Stimulated activated CD4-positive, alpha-beta T cell treated with anti-CD3 and anti-CD28 coated beads, Interleukin-1b, Interleukin-23, amount 100 ng/mL, for 1 hour (primary cell): ENCODE results near the gene SEMA4D.

Experiments used
- DNase-seq, 2 donors: peaks; one replicate each; pipeline ENCODE4 v3.0.0-alpha.2; 2020; ENCODE audit warnings: low read depth in 2 of 2

The SEMA4D gene

DNA sequence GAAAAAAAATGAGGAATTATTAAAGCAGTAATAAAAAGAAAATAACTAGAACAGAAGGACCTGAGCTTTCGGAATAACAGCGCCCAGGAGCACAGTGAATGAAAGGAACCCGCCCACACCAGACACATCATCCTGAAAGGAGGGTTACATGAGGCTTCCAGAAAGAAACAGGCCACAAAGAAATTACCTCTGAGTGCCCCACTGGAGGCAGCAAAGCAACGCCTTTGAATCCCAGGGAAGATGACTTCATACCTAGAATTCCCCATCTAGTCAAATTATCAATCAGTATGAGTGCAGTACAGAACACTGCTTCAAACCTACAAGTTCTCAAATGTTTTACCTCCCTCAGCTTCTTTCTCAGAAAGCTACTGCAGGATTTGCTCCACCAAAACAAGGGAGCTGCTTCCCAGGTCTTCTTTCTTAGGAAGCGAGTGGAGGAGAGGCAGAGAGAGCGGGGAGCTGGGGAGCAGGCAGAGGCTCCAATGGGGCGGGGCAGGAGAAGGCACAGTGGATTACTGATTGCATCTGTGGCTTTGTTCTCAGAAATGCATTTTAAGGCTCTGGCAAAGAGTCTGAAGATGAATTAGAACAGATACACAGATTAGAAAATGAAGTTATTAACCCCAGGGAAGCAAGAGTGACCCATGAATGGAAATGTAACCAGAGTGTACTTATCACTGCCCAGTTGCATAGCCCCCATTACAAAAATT is 87.1 kb downstream of the SEMA4D start:
- DNase-seq, result no peak

DNA sequence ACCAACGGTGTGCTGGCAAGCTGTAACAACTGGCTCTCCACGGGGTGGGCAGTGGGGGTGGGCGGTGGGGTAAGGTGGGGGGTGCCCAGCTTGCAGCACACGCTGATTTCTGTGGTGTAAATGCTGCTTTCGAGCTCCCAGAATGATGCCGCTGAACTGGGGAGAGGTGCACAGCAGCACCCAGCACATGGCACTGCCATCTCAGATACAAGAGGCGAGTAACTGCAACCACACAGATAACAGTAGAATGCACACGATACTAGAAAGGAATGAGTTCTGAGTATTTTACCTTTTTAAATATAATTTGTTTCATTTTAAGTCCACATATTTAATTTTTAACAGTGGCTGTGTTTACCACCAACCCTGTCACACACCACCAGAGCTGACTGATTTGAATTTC is 87.9 kb downstream of the SEMA4D start:
- DNase-seq, result no peak

DNA sequence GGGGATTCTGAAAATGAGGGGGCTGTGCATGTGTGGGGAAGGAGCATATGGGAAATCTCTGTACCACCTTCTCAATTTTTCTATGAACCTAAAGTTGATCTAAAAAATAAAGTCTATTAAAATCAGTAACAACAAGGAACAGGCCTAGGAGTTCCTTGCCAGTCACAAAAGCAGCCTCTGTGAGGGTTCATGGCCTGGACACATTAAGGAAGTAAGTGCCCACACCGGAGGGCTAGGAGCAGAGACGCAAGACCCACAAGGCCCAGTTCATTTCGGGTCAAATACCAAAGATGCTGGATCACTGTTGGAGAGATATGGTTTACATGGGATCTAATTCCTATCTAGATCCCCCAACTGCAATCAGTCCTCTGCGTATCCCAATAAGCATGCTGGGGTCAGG is 88.4 kb downstream of the SEMA4D start:
- DNase-seq, result no peak

DNA sequence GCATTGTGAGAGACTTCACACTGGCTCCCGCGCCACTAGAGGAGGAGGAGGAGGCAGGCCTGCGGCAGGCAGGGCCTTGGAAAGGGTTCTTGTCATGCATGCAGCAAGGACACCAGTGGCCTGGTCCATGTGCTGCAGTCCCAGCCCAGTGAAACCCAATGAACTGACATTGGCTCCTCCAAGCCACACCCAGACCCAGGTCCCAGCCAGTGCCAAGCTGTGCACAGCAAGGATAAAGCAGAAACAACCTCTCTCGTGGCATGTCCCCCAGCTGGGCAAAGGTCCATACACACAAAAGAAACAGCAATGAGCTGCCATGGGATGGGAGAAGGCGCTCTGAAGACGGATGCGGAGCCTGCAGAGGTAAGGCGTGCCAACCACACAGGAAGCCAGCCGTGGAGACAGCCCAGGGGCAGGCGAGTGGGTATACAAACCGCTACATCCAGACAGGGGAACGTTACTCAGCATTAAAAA is 89.2 kb downstream of the SEMA4D start:
- DNase-seq, result peak in 1 of 2 donors; percentile 50

DNA sequence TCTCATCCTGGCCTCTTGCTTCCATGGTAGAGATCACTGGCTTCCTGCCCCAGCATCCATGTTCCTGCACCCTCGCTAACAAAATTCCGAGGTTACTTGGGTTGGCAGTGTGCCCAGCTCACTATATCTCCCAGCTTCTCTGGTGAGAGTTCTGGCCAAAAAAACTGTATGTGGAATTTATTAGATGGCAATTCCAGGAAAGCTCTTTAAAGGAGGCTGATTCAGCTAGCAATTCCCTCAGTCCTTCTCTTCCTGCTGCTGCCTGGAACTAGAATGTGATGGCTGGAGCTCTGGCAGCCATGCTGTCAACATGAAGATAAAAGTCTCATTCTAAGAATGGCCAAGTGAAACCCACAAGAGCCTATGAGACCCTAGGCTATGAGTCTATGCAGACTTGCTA is 90.8 kb downstream of the SEMA4D start:
- no peak for DNase-seq

DNA sequence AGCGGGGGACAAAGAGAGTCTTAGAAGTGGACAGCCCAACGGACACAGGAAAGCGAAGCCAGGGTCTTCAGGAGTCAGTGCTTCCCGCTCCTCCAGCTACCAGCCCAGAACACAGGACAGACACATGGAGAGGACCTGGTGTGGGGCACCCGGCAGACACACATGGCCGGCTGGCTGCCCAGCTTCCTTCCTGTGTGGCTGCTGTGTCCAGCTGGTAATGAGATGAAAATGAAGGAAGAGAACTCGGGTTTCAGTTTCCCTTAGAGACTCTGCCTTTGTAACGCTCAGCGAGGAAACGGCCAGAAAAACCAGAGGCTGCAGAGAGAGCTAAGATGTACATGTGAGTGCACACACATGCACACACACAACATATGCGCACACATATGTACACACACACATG is 92.1 kb downstream of the SEMA4D start:
- DNase-seq, result no peak

DNA sequence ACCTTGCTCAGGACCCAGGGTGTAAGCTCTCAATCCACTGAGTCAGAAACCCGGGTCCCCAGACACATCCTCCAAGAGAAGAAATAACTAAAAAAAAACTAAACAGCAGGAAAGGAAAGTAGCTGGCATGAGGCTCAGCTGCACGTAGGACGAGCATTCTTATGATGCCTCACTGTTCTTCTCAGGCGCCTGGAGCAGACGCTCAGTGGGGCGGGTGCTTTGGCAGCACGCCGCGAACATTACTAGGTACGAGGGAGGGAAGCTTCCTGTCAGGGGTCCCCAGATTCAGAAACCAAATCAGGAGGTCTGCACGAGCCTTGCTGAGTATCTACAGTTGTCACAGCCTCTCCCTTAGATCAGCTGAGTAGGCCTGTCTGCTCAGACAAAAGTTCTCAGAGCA is 93.8 kb downstream of the SEMA4D start:
- DNase-seq, result no peak

DNA sequence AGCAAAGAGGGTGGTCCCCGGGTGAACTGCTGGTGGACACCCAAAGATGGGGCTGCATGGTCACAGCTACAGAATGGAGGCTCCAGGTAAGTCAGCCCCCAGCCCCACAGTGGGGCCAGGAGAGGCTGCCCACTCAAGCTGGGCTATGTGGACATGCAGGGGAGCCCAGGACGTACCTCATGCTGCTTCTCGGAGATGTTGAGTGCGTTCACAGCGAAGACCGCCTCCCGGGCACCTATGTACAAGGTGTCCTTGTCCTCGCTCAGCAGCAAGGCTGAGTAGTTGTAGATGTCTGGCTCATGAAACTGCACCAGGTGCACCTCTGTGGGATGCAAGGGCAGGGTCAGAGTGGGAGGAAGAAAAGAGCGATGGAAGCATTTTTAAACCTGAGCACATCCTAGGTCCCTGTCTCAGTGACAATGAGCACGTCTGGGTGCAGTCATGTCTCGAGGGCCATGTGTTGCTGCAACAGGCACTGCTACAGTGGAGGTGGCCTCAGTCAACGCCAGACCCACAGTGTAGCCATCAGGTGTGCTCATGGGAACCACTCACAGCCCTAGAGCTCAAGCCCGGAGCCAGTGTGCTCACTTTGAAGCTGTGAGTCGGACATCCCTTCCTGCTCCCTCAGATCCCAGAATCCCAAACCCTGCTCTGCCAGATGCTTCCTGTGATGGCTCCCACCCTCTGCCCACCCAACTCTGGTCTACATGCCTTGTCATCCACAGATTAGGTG is 95.1 kb downstream of the SEMA4D start:
- DNase-seq, result no peak

DNA sequence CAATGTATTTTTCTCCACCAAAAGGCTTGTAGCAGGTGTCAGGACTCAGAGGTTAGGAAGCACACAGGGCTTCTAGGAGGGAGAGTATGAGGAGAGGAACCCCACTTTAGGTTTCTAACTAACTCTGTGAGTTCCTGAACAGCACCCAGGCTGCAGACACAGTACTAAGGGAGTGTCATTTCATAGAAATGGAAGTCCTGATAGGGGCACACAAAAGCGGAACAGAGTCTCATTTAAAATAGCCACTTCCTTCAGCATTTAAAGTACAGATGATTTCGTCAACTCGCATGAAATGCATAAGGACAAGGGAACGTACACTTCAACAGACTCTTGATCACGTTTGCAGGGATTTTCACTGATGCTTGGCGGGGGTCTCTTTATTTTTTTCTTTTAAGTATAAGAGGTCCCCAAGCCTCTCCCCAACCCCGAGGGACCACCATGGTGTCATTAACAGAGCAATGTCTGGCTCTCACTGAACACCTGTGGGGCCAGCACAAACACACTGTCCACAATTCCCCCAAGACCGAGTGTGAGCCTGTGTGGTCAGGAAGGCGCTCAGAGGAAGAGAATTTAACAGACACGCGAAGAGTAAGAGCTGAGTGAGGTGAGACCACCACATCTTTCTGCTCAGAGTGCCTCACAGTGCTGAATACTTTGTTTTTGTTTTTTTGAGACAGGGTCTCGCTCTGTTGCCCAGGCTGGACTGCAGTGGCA is 97.4 kb downstream of the SEMA4D start:
- DNase-seq, result no peak

DNA sequence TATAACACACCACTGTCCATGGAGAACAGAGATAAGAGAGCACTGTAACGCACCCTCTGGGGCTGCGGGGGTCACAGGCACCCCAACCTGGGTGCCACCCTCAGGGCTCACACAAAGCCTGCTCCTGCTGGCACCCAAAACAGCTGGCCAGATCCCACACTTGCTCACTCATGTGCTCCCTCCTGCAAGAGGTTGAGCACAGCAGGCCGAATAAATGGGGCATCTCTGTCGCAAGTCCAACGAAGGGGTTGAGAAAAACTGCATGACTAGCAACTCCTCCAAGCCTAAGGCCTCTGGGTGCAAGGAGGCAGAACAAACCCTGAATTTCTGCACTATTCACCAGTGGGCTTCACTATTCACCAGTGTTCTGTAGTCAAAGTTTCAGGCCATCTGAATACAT is 99.3 kb downstream of the SEMA4D start:
- DNase-seq, result no peak

DNA sequence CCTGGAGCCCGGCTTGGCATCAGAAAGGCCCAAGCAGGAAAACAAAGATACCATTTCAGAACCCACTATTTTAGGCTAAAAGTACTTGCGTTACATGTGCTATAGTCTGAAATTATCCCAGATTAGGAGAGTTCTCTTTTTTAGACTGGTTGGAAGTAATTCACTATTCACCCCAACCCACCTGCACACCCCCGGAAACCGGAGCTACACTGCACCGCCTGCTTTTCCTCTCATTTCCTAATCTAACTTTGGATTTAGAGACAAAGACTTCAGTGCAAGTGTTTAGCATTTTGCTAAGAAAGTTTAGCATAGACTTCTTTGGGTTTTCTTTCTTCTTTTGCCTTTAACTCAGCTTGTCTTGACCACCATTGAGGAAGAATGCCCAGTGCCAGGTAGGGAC is 100.4 kb downstream of the SEMA4D start:
- no peak for DNase-seq

DNA sequence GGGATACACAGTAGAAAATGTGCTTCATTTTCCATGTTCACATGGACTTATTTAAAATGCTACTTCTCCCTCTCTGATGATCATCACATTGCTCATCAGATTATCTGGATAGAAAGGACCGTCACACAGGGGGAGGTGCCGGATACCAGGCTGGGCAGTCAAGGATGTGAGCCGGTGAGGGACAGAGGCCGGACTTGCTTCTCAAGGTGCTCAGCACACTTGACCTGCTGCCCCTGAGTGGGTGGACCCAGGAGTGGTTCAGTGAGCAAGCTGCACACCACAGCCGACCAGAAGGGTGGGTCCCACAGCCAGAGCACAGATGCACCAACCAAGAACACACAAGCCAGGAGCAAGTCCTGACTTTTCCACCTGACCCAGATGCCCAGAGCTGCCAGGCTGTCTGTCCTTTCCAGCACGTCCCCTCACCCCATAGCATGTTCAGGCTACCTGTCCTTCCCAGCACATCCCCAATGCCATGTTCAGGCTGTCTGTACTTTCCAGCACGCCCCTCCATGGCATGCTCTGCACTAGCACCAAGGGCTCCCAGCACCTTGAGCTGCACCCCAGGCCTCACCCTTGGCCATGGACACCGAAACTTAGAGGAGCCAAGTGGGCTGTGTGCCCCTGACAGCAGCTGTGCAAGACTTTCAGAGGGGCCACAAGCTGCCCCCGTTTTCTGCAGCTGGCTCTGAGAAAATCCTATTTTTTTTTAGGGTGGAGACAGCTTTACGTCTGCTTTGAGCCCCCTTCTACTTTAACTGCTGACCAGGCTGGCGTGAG is 101.8 kb downstream of the SEMA4D start:
- no peak for DNase-seq

DNA sequence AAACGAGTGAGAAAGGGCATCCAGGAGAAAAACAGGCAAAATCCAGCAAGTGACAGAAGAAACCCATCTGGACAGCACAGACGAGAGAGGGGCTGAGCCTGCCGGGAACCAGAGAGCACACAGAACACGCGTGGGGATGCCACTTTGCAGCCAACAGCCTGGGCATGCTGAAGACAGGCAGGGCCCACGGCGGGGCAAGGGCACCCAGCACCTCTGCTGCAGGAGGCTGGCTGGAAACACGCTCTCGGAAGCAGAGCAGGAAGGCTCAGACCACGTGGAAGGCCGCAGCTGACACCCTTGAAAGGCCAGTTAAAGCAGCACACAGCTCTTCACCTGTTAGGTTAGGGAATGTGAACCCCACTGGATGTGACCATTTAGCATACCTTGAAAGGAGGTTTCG is 103.5 kb downstream of the SEMA4D start:
- no peak for DNase-seq

DNA sequence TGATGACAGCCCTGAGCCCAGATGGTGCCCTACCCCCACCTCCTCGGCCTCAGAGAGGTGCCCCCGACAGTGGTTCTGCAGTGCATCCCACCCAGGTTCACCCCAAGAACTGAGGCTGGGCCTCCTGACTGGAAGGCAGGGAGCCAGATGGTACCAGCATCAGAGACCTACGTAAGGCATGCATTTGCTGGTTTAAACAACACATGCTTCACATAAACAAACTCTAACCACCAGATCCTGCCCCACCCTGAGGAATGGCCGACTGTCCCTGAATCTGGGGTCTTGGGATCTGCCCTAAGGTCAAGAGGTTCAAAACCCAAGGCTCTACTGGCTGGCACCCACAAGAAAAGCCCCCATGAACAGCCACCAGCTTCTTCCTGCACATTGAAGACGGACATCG is 106.3 kb downstream of the SEMA4D start:
- DNase-seq, result no peak

DNA sequence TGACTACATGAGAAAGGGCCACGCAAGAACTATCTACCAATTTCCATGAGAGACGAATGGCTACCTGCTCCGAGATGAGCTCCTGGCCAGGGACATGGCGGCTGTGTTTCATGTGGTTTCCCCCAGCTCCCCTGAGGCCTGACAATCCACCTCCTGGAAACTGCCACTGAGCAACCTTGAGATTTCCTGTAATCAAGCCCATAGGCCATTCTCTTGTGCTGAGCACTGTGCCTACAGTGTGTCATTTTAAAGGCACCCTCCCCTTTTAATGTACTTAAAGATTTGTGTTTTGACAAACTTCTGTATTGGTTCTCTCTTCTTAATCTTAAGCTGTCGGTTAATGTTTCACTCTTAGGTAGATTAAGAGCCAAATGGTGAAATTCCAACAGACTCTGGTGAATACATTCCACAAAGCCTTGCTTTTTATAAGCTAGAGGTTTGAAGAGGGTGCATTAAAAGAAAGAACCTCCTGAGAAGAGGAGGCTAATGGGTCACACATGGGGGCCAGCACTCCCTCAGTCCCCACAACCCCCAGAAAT is 107.3 kb downstream of the SEMA4D start:
- DNase-seq, result no peak

DNA sequence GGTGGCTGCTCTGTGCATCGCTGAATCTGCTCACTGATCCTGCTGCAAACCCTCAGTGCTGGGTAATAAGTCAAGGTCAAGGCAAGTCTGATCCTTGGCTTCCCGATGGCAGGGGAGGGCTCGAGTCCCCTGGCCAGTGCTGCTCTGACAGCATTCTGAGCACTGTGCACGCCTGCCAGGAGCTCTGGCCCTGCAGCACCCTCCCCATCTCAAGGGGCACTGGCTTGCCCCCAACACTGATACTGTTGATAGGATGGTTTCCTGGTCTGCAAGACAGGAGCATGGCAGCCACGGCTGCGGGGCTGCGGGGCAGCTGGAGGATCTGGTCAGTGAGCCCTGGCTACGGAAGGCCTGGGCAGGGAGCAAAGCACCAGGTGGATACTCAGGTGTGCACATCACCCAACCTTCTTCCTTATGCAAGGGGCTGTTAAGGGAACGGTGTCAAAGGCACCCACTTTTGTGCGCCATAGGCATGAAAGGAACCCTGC is 107.8 kb downstream of the SEMA4D start:
- no peak for DNase-seq

DNA sequence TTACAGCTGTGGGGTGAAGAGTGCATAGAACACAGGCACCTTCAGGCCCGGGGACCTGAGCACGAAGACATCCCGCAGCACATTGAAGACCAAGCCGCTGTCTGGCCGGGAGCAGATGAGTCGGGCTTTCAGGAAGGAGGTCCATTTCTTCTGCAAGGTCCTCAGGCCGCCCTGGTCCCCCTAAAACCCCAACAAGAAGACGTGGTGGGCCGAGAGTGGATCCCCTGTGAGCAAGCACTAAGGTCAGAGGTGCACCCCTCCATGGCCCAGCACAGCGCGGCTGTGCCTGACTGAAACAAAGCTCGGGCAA is 109.1 kb downstream of the SEMA4D start:
- DNase-seq, result no peak

DNA sequence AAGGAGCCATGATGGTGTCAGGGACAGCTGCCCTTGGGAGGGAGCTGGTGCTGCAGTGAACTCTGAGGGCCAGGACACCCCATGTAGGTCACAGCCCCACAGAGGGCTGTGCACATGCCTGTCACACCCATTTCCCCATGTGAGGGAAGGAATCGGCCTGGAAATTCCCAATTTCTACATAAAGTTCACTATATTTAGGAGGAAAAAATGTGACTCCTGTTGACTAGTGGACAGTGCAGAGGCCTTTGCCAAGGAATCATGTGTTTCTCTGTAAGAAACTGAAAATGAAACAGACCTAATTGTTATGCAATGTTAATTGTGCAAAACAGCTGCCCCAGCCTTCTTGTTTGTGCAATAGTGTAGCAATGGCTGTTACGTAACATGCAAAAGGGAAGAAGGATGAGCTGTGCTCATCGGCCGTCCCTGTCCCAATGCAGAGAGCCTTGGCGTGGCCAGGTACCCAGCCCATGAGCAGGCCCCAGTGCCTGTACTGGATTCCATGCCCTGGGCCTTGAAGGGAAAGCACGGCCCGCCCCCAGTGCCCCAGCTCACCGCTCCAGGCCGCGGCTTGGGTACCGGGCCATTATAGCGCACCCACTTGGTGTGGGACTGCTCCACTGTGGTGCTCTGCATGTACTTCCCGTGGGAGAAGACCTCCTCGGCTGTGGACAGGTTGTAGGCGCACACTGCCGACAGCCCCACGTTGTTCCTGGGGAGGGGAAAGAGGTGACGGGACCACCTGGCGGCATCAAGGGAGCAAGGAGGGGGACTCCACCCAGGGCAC is 109.6 kb downstream of the SEMA4D start:
- no peak for DNase-seq

DNA sequence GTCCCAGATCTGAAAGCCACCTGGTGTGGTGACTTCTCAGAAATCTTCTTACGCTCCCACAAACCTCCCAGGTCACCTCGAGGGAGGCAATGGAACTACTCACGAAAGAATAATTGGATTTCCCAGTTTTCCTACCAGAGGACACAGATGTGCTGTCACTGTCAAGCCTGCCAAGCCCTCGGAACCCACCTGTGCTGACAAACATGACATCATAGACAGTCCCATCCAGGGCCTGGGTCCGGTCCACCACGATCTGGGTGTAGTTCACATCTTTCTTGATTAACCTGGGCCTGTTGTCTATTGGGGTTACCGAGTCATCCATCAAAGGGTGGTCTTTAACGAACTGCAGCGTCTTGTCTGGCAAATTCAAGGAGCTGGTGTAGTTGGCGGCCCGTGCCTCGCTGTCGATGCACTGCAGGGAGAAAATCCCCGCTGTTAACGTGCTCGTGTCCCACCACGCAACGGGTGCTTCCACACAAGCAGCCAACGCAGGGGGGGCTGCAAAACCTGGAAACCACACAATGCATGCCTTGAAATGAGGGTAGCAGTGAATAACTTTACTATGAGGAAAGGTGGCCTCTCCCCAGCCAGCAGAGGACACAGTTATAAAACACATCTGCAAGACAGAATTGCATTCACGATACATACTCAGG is 110.6 kb downstream of the SEMA4D start:
- no peak for DNase-seq

DNA sequence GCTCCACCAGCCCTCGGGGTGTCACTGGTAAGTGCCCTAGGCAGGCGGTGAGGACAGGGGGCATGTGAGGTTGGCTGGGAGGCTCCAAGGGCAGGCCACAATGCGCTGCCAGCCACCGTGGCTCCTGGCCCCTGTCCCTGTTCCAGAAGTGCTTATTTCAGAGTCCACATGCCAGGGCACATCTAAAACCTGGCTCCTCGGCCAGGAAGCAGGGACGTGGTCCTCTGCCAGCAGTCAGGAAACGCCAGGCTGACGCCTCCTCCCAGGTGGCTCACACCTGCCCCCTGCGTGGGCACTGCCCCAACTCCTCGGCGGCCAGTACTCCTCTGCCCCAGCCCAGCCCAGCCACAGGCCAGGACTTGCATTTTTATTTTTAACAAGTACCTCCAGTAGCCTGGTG is 111.1 kb downstream of the SEMA4D start:
- no peak for DNase-seq
